Brain pericyte (primary cell): ENCODE results near the gene PRKG1.

ENCODE experiments used
- DNase-seq: peaks from one replicate; pipeline ENCODE4 v3.0.0-alpha.2; 2012; ENCODE audit warnings: low read depth, low spot score

The PRKG1 gene

GRCh38 chr10:51076299-51076841, 2.1 kb downstream of the PRKG1 start:
- no peak for DNase-seq

DNA sequence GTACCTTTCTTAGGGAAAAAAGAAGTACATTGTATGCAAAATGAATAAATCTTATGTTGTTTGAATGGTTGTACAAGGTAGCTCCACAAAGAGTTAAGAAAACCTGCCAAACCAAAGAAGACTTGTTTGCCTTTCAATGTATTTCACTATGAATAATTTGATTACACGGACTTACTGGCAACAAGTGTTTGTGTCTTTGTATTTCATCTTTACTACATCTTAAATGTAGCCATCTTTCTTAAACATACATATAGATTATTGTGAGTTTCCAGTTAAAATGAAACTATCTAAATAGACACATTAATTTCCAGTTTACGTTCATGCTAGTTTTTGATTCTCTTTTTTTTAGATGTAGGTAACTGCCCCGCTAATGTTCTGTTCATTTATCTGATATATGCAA, 2.8 kb downstream of the PRKG1 start:
- DNase-seq = no peak

DNA sequence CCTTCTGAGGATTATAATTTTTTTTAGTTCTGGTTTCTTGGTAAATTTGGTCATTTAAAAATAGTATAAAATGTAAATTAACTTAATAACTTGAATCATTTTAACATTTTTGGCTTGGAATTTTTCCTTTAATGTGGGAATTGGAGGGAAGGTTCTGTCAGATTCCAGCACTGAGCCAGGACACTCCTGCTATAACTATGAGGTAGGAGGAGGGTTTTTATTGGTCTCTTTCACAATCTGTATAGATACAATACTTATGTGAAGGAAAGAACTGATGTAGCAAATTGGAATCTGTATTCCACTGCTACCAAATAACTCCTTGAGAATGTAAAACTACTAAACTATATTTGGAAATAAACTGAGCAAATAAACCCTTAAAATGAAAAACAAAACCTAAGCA, 3.2 kb downstream of the PRKG1 start:
- DNase-seq = no peak

DNA sequence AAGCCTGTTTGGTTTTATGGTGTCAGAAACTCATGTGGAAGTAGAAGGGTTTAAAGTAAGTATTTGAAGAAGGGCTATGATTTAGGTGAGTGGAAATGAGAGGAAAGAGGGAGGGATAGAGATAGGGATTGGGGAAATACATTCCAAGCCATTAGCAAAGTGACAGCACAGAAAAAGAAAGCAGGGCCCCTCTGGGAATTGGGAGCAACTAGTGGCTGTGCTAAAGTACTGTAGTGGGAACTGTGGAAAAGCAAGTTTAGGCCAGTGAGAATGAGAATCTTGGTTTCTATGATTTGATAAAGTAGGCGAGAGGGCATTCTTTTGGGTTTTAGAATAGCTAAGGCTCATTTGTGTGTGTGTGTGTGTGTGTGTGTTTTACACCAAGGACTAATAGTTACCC, 5.0 kb downstream of the PRKG1 start:
- DNase-seq = no peak

DNA sequence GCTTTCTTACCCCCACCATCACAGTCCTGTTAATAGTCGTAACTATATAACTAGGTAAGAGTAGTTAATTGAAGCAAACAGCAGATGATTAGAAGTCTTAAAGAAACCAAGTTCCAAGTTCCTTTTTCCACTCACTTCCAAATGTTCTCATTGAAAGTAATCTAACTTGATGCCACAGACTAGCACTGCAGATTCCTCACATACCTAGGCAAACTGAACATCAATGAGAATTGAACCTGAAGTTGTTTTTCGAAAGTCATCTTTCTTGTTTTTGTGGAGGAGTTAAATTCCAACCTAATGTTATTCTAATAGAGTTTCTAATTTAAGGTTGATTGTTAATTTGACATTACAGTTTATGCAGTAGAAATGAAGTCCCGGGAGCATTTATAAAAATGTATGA, 5.5 kb downstream of the PRKG1 start:
- no peak for DNase-seq

DNA sequence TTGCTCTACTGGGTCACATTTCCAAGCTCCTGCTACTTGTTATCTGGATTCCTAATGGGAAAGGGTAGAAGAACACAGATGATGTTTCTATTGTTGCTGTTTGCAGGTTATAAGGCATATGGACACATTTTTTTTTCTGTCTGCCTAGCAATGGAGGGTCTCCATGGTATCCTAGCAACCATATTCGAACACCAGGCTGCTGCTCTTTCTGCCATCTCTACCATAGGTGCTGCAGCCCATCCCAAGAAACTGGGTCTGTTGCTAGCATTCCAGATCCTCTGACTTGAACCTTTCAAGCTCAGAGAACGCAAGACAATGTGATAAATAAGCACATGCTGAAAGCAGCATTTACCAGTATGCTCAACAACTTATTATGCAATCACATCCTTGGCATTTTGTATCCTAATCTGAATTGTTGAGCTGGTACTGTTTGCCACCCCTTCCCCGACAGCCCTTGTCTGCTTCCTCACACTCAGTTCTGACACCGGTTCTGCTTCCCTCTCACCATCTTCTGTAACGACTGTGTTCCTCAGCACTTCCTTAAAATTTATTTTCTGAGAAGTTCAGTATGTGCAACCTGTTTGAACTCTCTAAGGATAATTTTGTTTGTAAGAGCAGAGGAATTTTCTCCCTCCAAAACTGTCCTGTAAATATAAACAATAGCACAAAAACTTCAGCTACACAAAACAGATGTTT, 6.2 kb downstream of the PRKG1 start:
- DNase-seq = no peak

DNA sequence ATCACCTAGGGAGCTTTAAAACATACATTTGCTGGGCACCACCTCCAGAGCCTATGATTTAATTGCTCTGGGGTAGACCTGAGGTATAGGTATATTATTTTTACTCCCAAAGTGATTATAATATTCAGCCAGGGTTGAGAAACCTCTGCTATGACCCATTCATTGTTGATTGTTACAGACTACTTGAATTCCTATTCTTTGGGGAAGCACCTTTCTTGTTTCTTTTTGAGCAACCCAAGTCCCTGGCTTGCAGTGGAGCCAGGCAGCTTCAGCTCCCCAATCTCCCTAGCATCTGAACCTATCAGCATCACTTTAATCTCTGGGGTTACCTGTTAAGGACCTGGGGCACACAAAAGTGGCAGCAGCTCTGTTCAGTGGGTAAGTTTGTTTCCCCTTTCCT, 8.6 kb downstream of the PRKG1 start:
- no peak for DNase-seq

GRCh38 chr10:51083356-51083853, 9.1 kb downstream of the PRKG1 start:
- DNase-seq = no peak

DNA sequence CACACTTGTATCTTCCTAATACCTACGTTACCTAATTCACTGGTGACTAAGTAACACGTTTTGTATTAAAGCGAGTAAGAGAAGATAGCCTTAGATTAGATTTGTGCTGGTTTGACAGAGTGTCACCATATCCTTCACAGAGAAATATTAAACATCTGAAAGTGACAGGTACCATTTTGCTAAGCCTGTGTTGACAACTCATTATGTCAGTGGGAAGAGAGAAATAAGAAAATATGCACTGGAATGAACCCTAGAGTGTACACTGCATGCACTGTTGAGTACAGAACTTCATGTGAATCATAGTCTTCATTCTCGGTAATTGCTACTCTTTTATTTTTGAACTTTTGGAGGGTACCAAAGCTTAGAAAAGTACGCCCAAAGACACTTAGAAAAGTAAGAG, 10.9 kb downstream of the PRKG1 start:
- DNase-seq = no peak

DNA sequence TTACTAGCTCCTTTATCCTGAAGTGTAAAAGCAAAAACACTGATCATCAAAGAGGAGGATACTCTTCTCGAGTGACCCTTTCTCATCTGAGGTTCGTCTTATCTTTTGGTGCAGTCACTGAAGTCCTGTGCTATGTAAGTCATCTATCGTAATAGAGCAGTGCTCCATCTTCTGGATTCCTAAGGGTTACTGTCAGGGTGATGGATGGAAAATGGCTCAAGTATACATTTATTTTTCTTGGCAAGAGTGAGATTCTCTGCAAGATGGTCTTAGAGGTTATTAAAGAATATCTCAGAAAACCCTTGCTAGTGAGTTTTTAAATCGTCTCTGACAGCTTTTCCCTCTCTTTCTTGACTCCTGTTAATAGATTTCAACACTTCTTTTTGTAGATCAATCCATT, 12.4 kb downstream of the PRKG1 start:
- no peak for DNase-seq

GRCh38 chr10:51087114-51087513, 12.8 kb downstream of the PRKG1 start:
- no peak for DNase-seq

GRCh38 chr10:51090190-51090589, 15.9 kb downstream of the PRKG1 start:
- DNase-seq = no peak

- no peak for DNase-seq
Observed at GRCh38 chr10:51092402-51092801, 18.1 kb downstream of the PRKG1 start.

- no peak for DNase-seq
Observed at GRCh38 chr10:51095444-51095843, 21.2 kb downstream of the PRKG1 start.

- DNase-seq = no peak
Observed at GRCh38 chr10:51097546-51097945, 23.3 kb downstream of the PRKG1 start.

GRCh38 chr10:51100221-51100620, 25.9 kb downstream of the PRKG1 start:
- DNase-seq = no peak

- no peak for DNase-seq
Observed at GRCh38 chr10:51103554-51104217, 29.4 kb downstream of the PRKG1 start.

DNA sequence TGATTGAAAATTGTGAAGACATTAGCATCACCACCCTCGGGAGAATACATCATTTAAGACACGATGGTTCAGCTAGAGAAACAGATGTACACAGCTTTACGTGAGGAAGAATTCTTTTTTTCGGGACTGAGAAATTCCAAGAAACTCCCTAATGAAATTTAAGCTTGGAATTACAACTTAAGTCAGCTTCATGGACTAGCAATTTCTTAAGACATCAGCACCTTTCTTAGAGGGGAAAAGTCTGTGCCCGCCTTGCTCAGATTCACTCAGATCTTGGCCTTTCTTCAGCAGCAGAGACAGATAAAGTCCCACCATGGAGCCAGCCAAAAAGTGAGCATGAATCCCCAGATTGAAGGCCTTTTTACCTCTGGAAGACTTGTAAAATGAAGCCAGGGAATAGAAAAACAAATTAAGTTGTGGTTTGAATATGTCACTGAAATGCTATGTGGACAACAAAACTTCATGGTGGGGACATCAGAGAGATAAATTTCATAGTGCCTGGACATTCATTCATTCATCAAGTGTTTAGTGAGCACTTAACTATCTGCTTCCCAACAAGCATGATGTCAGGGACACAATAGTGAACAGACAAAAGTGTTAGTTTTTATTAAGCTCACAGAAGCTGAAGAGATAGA, 32.1 kb downstream of the PRKG1 start:
- DNase-seq = no peak

- no peak for DNase-seq
Observed at GRCh38 chr10:51108406-51108805, 34.1 kb downstream of the PRKG1 start.

- DNase-seq = no peak
Observed at GRCh38 chr10:51109801-51110533, 35.7 kb downstream of the PRKG1 start.

DNA sequence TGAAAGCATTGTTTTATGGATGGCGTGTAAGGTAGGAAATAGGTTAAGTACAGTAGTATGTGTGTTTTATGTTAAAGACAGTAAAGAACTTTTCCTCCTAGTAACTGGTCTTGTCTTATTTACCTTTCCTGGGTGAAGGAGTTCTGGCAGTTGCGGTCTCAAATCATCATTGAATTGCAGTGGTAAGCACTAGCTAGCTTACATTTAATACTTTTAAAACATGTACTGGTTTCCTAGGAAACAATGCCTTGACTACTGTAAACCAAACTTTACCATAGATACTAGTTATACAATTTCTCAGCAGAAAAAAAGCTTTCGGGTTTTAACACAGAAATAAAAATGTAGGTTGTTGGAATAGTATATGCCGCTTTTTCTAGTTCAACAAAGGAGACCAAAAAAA, 37.7 kb downstream of the PRKG1 start:
- no peak for DNase-seq

GRCh38 chr10:51113007-51113406, 38.7 kb downstream of the PRKG1 start:
- no peak for DNase-seq
